Mesenchymal stem cell (in vitro differentiated cells and primary cell): Measurements from ENCODE around the gene SETD1B.

ENCODE experiments used
- DNase-seq: peaks from one replicate; pipeline ENCODE4 v3.0.0-alpha.2; 2013
- H2AFZ ChIP-seq: one replicate; pipeline ENCODE4 v1.6.1; 2013; ENCODE audit warnings: low read depth, mild to moderate bottlenecking, control low read depth, inconsistent platforms, low read length, moderate library complexity
- H2AK5ac ChIP-seq: 2 replicates; pipeline ENCODE4 v1.6.1; 2013; ENCODE audit warnings: low read length, moderate library complexity, mild to moderate bottlenecking, inconsistent platforms; ENCODE audit not compliant: severe bottlenecking
- H2BK120ac ChIP-seq: one replicate; pipeline ENCODE4 v1.6.1; 2013; ENCODE audit warnings: low read depth, mild to moderate bottlenecking, inconsistent platforms, low read length, moderate library complexity
- H2BK12ac ChIP-seq, 2 experiments: one replicate each; pipeline ENCODE4 v1.6.1; 2013; ENCODE audit warnings: inconsistent platforms in 2 of 2, low read length in 2 of 2, mild to moderate bottlenecking in 2 of 2, moderate library complexity in 2 of 2, control low read depth in 1 of 2
- H2BK15ac ChIP-seq: one replicate; pipeline ENCODE4 v1.6.1; 2013; ENCODE audit warnings: mild to moderate bottlenecking, low read depth, inconsistent platforms; ENCODE audit not compliant: poor library complexity, severe bottlenecking
- H2BK5ac ChIP-seq: 2 replicates; pipeline ENCODE4 v1.6.1; 2013; ENCODE audit warnings: low read depth, mild to moderate bottlenecking, low read length, control low read depth, inconsistent platforms; ENCODE audit not compliant: poor library complexity, severe bottlenecking
- H3K14ac ChIP-seq, 2 experiments: one replicate each; pipeline ENCODE4 v1.6.1; 2013; ENCODE audit warnings: inconsistent platforms in 2 of 2, low read length in 2 of 2, control low read depth in 1 of 2, mild to moderate bottlenecking in 1 of 2, moderate library complexity in 1 of 2
- H3K18ac ChIP-seq, 2 experiments: one replicate each; pipeline ENCODE4 v1.6.1; 2013; ENCODE audit warnings: inconsistent platforms in 2 of 2, low read length in 2 of 2, control low read depth in 1 of 2, low read depth in 1 of 2, mild to moderate bottlenecking in 1 of 2
- H3K23ac ChIP-seq, 2 experiments: one replicate each; pipeline ENCODE4 v1.6.1; 2013; ENCODE audit warnings: inconsistent platforms in 2 of 2, low read length in 2 of 2, mild to moderate bottlenecking in 2 of 2, moderate library complexity in 2 of 2, control low read depth in 1 of 2
- H3K27ac ChIP-seq: 2 replicates; pipeline ENCODE4 v1.5.1; 2013; ENCODE audit warnings: mild to moderate bottlenecking, moderate library complexity, low read length, control low read depth, inconsistent platforms; ENCODE audit not compliant: poor library complexity, severe bottlenecking
- H3K27me3 ChIP-seq, 2 experiments: 2 replicates each; pipeline versions ENCODE4 v1.6.1 to v1.7.0; 2013; ENCODE audit warnings: low read length in 2 of 2, mild to moderate bottlenecking in 2 of 2, moderate library complexity in 2 of 2, control low read depth in 1 of 2, inconsistent platforms in 1 of 2; ENCODE audit not compliant: control insufficient read depth in 1 of 2, insufficient read depth in 1 of 2
- H3K36me3 ChIP-seq, 2 experiments: 2 replicates each; pipeline versions ENCODE4 v1.6.1 to v1.7.0; 2013; ENCODE audit warnings: low read length in 2 of 2, control low read depth in 1 of 2, inconsistent platforms in 1 of 2, low read depth in 1 of 2, mild to moderate bottlenecking in 1 of 2; ENCODE audit not compliant: insufficient read depth in 2 of 2, control insufficient read depth in 1 of 2
- H3K4ac ChIP-seq, 2 experiments: one replicate each; pipeline ENCODE4 v1.6.1; 2013; ENCODE audit warnings: inconsistent platforms in 2 of 2, low read length in 2 of 2, mild to moderate bottlenecking in 2 of 2, moderate library complexity in 2 of 2, control low read depth in 1 of 2, low read depth in 1 of 2
- H3K4me1 ChIP-seq: 2 replicates; pipeline ENCODE4 v1.6.1; 2013; ENCODE audit warnings: low read depth, low read length, control low read depth; ENCODE audit not compliant: control insufficient read depth, insufficient read depth
- H3K4me2 ChIP-seq: 2 replicates; pipeline ENCODE4 v1.6.1; 2013; ENCODE audit warnings: low read length, mild to moderate bottlenecking, inconsistent platforms; ENCODE audit not compliant: poor library complexity, severe bottlenecking
- H3K4me3 ChIP-seq, 2 experiments: 2 replicates each; pipeline versions ENCODE4 v1.5.1 to v1.7.0; 2013; ENCODE audit warnings: low read length in 2 of 2, mild to moderate bottlenecking in 2 of 2, control low read depth in 1 of 2, low read depth in 1 of 2; ENCODE audit not compliant: insufficient read depth in 1 of 2
- H3K79me1 ChIP-seq: replicated peaks from 2 replicates; pipeline ENCODE4 v1.6.1; 2013; ENCODE audit warnings: mild to moderate bottlenecking, control low read depth, low read length, inconsistent platforms; ENCODE audit not compliant: poor library complexity, severe bottlenecking
- H3K9ac ChIP-seq: 2 replicates; pipeline ENCODE4 v1.7.0; 2013; ENCODE audit warnings: mild to moderate bottlenecking, low read length, moderate library complexity
- H3K9me3 ChIP-seq: 2 replicates; pipeline ENCODE4 v1.7.0; 2013; ENCODE audit warnings: mild to moderate bottlenecking, low read length; ENCODE audit not compliant: control insufficient read depth
- H4K8ac ChIP-seq: one replicate; pipeline ENCODE4 v1.6.1; 2013; ENCODE audit warnings: inconsistent platforms, mild to moderate bottlenecking, low read length, moderate library complexity
- H4K91ac ChIP-seq: one replicate; pipeline ENCODE4 v1.6.1; 2013; ENCODE audit warnings: mild to moderate bottlenecking, low read length, inconsistent platforms
- WGBS: methylation state at CpG from one replicate; pipeline ENCODE4 v1.1.7; 2013; ENCODE audit warnings: mixed read lengths; 5-methylcytosine and 5-hydroxymethylcytosine counted together

Gene SETD1B

GRCh38 chr12:121822393-121823100, 18.7 kb downstream of the SETD1B start:
- no peaks in the 10 kb centered on the region for H3K4me1 ChIP-seq
- 98% methylated on average over 39 of the region's 39 CpGs for WGBS
- H2BK5ac ChIP-seq = no peak overlapping the region
- no peak overlapping the region for H3K9ac ChIP-seq
- no peaks in the 10 kb centered on the region for H3K9me3 ChIP-seq
- H4K8ac ChIP-seq = no peak overlapping the region
- H2BK12ac ChIP-seq = no peak overlapping the region
- peaks cover 49% of the 10 kb centered on the region for H3K79me1 ChIP-seq
- H2BK120ac ChIP-seq = no peak overlapping the region
- H3K4me2 ChIP-seq = no peak overlapping the region
- no peak overlapping the region for H3K4me3 ChIP-seq
- H3K27me3 ChIP-seq = no peaks in the 10 kb centered on the region
- DNase-seq = no peak
- H3K14ac ChIP-seq = no peak overlapping the region
- H3K4ac ChIP-seq = no peak overlapping the region
- H4K91ac ChIP-seq = no peak overlapping the region
- no peak overlapping the region for H2AK5ac ChIP-seq
- H3K27ac ChIP-seq = no peak overlapping the region
- no peak overlapping the region for H2BK15ac ChIP-seq
- no peak overlapping the region for H3K18ac ChIP-seq
- H3K36me3 ChIP-seq = peaks cover 75 to 82% of the 10 kb centered on the region in 2 experiments
- H3K23ac ChIP-seq = no peak overlapping the region
- H2AFZ ChIP-seq = no peak overlapping the region

GRCh38 chr12:121823101-121823726, 19.4 kb downstream of the SETD1B start:
- Histone ChIP-seq H2BK5ac (no peak overlapping the region), H2BK15ac (no peak overlapping the region), H3K9ac (no peak overlapping the region), H3K9me3 (no peaks in the 10 kb centered on the region), H3K14ac (no peak overlapping the region), H2AK5ac (no peak overlapping the region), H3K36me3 (peaks cover 75 to 82% of the 10 kb centered on the region in 2 experiments), H3K4me2 (no peak overlapping the region), H3K27ac (no peak overlapping the region), H4K91ac (no peak overlapping the region), H2BK120ac (no peak overlapping the region), H3K27me3 (no peaks in the 10 kb centered on the region), H3K79me1 (peaks cover 50% of the 10 kb centered on the region), H3K4me3 (no peak overlapping the region), H3K4me1 (no peaks in the 10 kb centered on the region), H3K23ac (no peak overlapping the region), H3K4ac (no peak overlapping the region), H2AFZ (no peak overlapping the region), H2BK12ac (no peak overlapping the region), H4K8ac (no peak overlapping the region), H3K18ac (no peak overlapping the region)
- 94% methylated on average over 25 of the region's 36 CpGs for WGBS
- DNase-seq = no peak

GRCh38 chr12:121823727-121824115, 19.9 kb downstream of the SETD1B start:
- Histone ChIP-seq H3K9ac (no peak overlapping the region), H2BK12ac (no peak overlapping the region), H2BK120ac (no peak overlapping the region), H3K4me2 (no peak overlapping the region), H2BK15ac (no peak overlapping the region), H3K9me3 (no peaks in the 10 kb centered on the region), H2AK5ac (no peak overlapping the region), H3K4ac (no peak overlapping the region), H3K27ac (no peak overlapping the region), H3K4me1 (no peaks in the 10 kb centered on the region), H4K91ac (no peak overlapping the region), H3K36me3 (peaks cover 80 to 87% of the 10 kb centered on the region in 2 experiments), H3K23ac (no peak overlapping the region), H3K14ac (no peak overlapping the region), H3K79me1 (peaks cover 55% of the 10 kb centered on the region), H3K27me3 (no peaks in the 10 kb centered on the region), H4K8ac (no peak overlapping the region), H3K18ac (no peak overlapping the region), H2AFZ (no peak overlapping the region), H3K4me3 (no peak overlapping the region), H2BK5ac (no peak overlapping the region)
- 89% methylated on average over 11 of the region's 12 CpGs for WGBS
- DNase-seq = no peak

- Histone ChIP-seq H3K27ac (no peak overlapping the region), H2AFZ (no peak overlapping the region), H3K23ac (no peak overlapping the region), H3K9me3 (no peaks in the 10 kb centered on the region), H3K4me3 (no peak overlapping the region), H2BK12ac (no peak overlapping the region), H2BK15ac (no peak overlapping the region), H3K36me3 (peaks cover 81 to 86% of the 10 kb centered on the region in 2 experiments), H3K9ac (no peak overlapping the region), H4K91ac (no peak overlapping the region), H4K8ac (no peak overlapping the region), H3K14ac (no peak overlapping the region), H2AK5ac (no peak overlapping the region), H3K4ac (no peak overlapping the region), H3K18ac (no peak overlapping the region), H3K27me3 (no peaks in the 10 kb centered on the region), H3K79me1 (peaks cover 55% of the 10 kb centered on the region), H3K4me1 (no peaks in the 10 kb centered on the region), H2BK5ac (no peak overlapping the region), H2BK120ac (no peak overlapping the region), H3K4me2 (no peak overlapping the region)
- WGBS = 96% methylated on average over 16 of the region's 18 CpGs
- no peak for DNase-seq
Observed at GRCh38 chr12:121825041-121825523, 21.3 kb downstream of the SETD1B start.
